ENCODE results near the gene KRT81. TPM values are rescaled to one million over a fixed set of nuclear protein-coding genes. Genes with fewer than 3 reads are reported as not detected.

Gene KRT81
- total RNA-seq, 2 experiments from 2014 or later = not detected

Other genes with a start within 250 kb of the KRT81 start
- 10 to 100 TPM; 10.0 to 10.5 TPM for gene NR4A1, start 240.1 kb downstream of the KRT81 start, total RNA-seq
- gene ATG101, start 221.6 kb downstream of the KRT81 start, total RNA-seq = 10 to 100 TPM; 30.5 to 30.8 TPM
- gene SMIM41, start 211.8 kb downstream of the KRT81 start, total RNA-seq = not detected
- not detected for gene KRT80, start 99.5 kb downstream of the KRT81 start, total RNA-seq
- gene KRT7, start 58.3 kb downstream of the KRT81 start, total RNA-seq = 1 to 10 TPM; 9.1 to 9.3 TPM
- under 1 TPM; 0.23 to 0.30 TPM for gene KRT86, start 16.9 kb downstream of the KRT81 start, total RNA-seq
- gene KRT83, start 29.9 kb upstream of the KRT81 start, total RNA-seq = not detected
- not detected for gene KRT85, start 75.9 kb upstream of the KRT81 start, total RNA-seq
- gene KRT84, start 94.1 kb upstream of the KRT81 start, total RNA-seq = not detected
- not detected for gene KRT82, start 114.8 kb upstream of the KRT81 start, total RNA-seq
- not detected for gene KRT75, start 142.8 kb upstream of the KRT81 start, total RNA-seq
- not detected for gene KRT6B, start 160.6 kb upstream of the KRT81 start, total RNA-seq
- not detected for gene KRT6C, start 182.3 kb upstream of the KRT81 start, total RNA-seq
- not detected for gene KRT6A, start 201.7 kb upstream of the KRT81 start, total RNA-seq
- not detected for gene KRT5, start 228.9 kb upstream of the KRT81 start, total RNA-seq